HG02884 (cell line): Measurements from ENCODE around the gene SYNDIG1L.

Experiments
- ATAC-seq: cut with Tn5 transposase; IDR thresholded peaks from one replicate; pipeline ENCODE4 v1.9.1; 2021; ENCODE audit warnings: mild to moderate bottlenecking, moderate library complexity; ENCODE audit not compliant: unreplicated experiment

The SYNDIG1L gene

DNA sequence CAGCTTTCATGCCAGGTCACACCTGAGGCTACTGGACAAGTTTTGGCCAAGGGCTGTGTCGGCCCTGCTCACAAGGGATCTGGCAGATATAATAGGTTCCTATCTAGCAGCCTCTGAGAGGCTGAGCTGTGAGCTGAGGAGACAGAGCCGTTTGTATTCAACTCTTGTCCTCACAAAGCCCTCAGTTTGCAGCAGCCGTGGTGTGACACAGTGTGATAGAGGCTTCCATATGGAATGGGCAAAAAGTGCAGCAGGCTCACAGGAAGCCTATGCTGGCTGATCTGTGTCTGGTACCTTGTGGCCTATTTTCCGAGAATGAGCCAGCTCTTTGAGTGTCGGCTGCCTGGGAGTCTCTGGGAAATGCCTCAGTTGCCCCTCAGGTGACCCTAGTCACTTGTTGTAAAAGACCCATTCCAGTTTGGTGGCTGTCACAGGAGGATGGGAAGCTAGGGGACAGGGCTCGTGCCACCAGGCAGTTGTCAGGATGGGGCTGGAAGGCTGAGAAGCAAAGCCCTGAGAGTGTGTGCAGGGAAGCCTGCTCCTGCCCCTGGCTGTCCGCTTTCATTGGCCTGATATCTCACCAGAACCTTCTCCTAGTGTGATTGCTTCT is 61.6 kb downstream of the SYNDIG1L start:
- ATAC-seq: no peak

DNA sequence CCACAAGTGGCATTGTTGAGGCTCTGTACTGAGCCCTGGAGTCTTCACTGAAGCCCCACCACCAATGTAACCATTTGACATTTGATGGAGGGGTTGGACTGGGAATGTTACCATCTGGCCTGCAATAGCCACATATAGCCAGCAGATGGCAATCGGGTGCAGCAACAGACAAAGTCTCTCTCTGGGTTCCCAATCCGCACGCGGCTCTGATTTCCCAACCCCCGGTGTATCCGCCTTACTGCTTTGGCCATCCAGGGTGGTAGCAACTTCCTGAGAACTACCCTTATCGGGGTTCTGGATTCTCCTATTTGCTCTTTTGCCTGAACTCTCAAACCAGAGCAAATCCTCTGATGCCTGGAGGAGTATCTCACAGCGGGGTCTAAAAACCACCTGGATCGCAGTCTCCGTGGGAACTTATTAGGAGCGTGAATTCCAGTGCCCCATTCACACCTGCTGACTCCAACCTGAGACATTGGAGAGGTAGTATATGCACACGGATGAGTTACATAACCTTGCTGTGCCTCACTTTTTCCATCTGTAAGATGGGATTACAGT is 63.6 kb downstream of the SYNDIG1L start:
- no peak for ATAC-seq

DNA sequence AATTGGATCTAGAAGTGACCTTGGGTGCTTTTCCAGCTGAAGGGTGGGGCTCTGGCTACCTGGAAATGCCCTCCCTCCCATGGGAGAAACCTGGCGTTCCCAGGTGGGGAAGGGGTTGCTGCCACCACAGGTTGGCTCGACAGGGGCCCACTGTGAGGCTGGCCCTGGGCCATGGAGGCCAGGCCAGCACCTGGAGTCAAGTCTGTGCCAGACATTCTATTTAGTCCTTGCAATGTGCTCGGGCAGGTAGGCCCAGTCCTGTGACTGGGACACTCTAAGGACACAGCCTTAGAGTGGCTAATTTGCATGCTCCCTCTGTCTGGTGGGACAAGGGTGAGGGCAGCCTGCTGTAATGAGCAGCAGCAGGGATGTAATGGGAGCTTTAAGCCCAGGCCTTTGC is 65.8 kb downstream of the SYNDIG1L start:
- no peak for ATAC-seq

DNA sequence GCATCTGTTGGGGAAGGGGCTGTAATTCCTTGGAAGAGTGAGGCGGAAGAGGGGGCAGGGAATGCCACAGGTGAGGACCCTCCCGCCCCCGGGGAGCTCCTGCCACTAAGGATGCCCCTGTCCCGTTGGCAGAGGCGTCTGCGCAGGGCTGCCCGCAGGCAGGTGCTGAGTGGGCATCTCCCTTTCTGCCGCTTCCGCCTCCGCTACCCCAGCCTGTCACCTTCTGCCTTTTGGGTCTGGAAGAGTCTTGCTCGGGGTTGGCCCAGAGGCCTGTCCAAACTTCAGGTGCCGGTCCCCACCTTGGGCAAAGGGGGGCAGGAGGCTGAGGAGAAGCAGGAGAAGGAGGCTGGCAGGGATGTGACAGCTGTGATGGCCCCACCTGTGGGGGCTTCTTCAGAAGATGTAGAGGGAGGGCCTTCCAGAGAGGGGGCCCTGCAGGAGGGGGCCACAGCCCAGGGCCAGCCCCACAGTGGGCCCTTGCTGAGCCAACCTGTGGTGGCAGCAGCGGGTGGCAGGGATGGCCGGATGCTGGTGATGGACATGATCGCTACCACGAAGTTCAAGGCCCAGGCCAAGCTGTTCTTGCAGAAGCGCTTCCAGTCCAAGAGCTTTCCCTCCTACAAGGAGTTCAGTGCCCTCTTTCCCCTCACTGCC is 67.7 kb downstream of the SYNDIG1L start:
- ATAC-seq: no peak

DNA sequence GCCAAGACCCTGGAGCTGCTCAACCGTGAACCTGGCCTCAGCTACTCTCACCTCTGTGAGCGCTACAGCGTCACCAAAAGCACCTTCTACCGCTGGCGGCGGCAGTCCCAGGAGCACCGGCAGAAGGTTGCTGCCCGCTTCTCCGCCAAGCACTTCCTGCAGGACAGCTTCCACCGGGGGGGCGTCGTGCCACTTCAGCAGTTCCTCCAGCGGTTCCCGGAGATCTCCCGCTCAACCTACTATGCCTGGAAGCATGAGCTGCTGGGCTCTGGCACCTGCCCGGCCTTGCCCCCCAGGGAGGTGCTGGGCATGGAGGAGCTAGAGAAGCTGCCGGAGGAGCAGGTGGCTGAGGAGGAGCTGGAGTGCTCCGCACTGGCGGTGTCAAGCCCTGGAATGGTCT is 68.4 kb downstream of the SYNDIG1L start:
- no peak for ATAC-seq

DNA sequence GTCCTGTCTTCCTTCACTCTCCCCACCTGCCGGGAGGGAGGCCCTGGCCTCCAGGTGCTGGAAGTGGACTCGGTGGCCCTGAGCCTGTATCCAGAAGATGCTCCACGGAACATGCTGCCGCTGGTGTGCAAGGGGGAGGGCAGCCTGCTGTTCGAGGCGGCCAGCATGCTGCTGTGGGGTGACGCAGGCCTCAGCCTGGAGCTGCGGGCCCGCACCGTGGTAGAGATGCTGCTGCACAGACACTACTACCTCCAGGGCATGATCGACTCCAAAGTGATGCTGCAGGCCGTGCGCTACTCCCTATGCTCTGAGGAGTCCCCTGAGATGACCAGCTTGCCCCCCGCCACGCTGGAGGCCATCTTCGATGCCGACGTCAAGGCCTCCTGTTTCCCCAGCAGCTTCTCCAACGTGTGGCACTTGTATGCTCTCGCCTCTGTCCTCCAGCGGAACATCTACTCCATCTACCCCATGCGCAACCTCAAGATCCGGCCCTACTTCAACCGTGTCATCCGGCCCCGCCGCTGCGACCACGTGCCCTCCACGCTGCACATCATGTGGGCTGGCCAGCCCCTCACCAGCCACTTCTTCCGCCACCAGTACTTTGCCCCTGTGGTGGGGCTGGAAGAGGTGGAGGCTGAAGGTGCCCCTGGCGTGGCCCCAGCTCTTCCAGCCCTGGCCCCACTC is 69.0 kb downstream of the SYNDIG1L start:
- no peak for ATAC-seq
